Natural killer cell (primary cell): ENCODE data around the gene PYGB. TPM values are rescaled to one million over a fixed set of nuclear protein-coding genes. Genes with fewer than 3 reads are reported as not detected.

Experiments
- ATAC-seq, 3 donors: fragments of 150-1000 bp in 2 of 3; fragments of 200-7000 bp in 1 of 3; cut with Tn5 transposase; 1 replicate in 1 of 3; 2 replicates in 2 of 3; pipeline ENCODE4 v1.10.0; 2021; ENCODE audit warnings: mild to moderate bottlenecking in 2 of 3, moderate library complexity in 2 of 3
- DNase-seq, 2 donors: peaks; one replicate each; pipeline versions ENCODE4 v3.0.0 to v3.0.0-alpha.2; 2013 to 2021; ENCODE audit warnings: mixed read lengths in 1 of 2
- H3K27ac ChIP-seq: one replicate; pipeline ENCODE4 v1.5.1; 2013; ENCODE audit warnings: mild to moderate bottlenecking, low read length
- H3K27me3 ChIP-seq: one replicate; pipeline ENCODE4 v1.6.1; 2013; ENCODE audit warnings: low read length; ENCODE audit not compliant: control insufficient read depth, insufficient read depth
- H3K36me3 ChIP-seq: one replicate; pipeline ENCODE4 v1.6.1; 2013; ENCODE audit warnings: low read length; ENCODE audit not compliant: control insufficient read depth, insufficient read depth
- H3K4me1 ChIP-seq: one replicate; pipeline ENCODE4 v1.6.1; 2013; ENCODE audit warnings: low read length; ENCODE audit not compliant: control insufficient read depth, insufficient read depth
- H3K4me3 ChIP-seq: one replicate; pipeline ENCODE4 v1.5.1; 2013; ENCODE audit warnings: low read length
- H3K9me3 ChIP-seq: one replicate; pipeline ENCODE4 v1.6.1; 2013; ENCODE audit warnings: low read length; ENCODE audit not compliant: control insufficient read depth, insufficient read depth
- H3K27ac Mint-ChIP-seq, 2 donors: one replicate each; pipeline ENCODE4 v1.8.0; 2022; ENCODE audit warnings: mild to moderate bottlenecking in 2 of 2, mixed read lengths in 2 of 2, moderate library complexity in 1 of 2
- H3K27me3 Mint-ChIP-seq, 2 donors: one replicate each; pipeline ENCODE4 v1.8.0; 2022; ENCODE audit warnings: low read depth in 2 of 2, mixed read lengths in 2 of 2
- H3K36me3 Mint-ChIP-seq: one replicate; pipeline ENCODE4 v1.8.0; 2022; ENCODE audit warnings: mixed read lengths
- H3K4me1 Mint-ChIP-seq, 2 donors: one replicate each; pipeline ENCODE4 v1.8.0; 2022; ENCODE audit warnings: mixed read lengths in 2 of 2
- H3K4me3 Mint-ChIP-seq: one replicate; pipeline ENCODE4 v1.8.0; 2022; ENCODE audit warnings: mild to moderate bottlenecking, moderate library complexity, mixed read lengths
- H3K9me3 Mint-ChIP-seq, 2 donors: one replicate each; pipeline ENCODE4 v1.8.0; 2022; ENCODE audit warnings: mixed read lengths in 2 of 2
- WGBS: methylation state at CpG from one replicate; pipeline ENCODE4 v1.1.7; 2013; ENCODE audit warnings: missing lambda C conversion rate; ENCODE audit not compliant: insufficient coverage; 5-methylcytosine and 5-hydroxymethylcytosine counted together
- intact Hi-C: fragments of 100-400 bp; cut with micrococcal nuclease; formaldehyde crosslinking; loops from one replicate; pipeline ENCODE4 v1.14.2; 2022
- total RNA-seq, 4 donors: library from RNA; stranded (reverse); fragments of 120-200 nt in 1 of 4; gene quantifications; one replicate each; pipeline versions ENCODE4 v1.2.3 to v1.2.4, GENCODE V29; 2013 to 2022
- TF ChIP-seq, protein P1 (sequence below): fragments of 200-600 bp; IDR thresholded peaks from one replicate; pipeline ENCODE4 v1.8.0; 2022; ENCODE audit warnings: antibody characterized with exemption

PYGB gene
- total RNA-seq, 3 donors from 2014 or later (not counting 1 experiment from before 2014, with no cell fraction given), result 39.4 to 55.4 (median 47.0) TPM

DNA sequence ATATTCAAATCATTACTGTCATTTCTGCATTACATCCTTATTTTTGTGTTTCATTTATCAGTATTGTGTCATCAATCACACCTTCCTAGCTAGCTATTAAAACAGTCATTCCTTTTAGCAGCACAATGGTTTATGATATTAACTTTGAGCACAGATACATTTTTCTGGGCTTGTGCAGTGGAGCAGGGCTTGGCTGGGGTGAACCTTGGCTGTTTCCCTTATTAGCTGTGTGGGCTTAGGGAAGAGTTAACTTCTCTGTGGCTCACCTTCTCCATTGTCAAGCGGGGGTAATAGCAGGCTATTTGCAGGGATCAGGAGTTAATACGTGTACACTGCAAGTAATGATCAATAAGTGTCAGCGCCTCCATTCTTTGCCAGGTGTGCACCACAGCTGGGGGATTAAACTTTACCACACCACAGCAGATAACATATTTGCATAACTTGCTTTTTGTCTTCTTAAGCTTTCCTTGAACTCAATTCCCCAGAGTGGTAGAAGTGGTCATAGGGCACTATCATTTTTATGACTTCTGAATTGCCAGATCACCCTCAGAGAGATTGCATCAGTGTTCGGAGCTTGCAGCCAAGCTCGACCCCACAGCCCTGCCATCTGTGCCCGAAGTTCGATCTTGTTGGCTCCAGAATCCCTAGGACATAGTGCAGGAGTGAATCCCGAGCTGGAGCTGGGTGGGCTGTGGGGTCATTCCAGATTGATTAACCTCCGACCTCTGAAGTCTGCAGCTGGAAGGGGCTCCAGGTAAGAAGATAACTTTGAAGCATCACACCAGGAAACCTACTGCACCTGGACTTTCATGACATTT lies 1.5 kb upstream of the PYGB start:
- peaks cover 28 to 33% of the 10 kb centered on the region in 2 donors for H3K4me1 Mint-ChIP-seq
- no peaks in the 10 kb centered on the region for H3K27me3 ChIP-seq
- H3K9me3 Mint-ChIP-seq, result no peaks in the 10 kb centered on the region
- intact Hi-C loops, result no loop called here
- TF ChIP-seq, protein P1, sequence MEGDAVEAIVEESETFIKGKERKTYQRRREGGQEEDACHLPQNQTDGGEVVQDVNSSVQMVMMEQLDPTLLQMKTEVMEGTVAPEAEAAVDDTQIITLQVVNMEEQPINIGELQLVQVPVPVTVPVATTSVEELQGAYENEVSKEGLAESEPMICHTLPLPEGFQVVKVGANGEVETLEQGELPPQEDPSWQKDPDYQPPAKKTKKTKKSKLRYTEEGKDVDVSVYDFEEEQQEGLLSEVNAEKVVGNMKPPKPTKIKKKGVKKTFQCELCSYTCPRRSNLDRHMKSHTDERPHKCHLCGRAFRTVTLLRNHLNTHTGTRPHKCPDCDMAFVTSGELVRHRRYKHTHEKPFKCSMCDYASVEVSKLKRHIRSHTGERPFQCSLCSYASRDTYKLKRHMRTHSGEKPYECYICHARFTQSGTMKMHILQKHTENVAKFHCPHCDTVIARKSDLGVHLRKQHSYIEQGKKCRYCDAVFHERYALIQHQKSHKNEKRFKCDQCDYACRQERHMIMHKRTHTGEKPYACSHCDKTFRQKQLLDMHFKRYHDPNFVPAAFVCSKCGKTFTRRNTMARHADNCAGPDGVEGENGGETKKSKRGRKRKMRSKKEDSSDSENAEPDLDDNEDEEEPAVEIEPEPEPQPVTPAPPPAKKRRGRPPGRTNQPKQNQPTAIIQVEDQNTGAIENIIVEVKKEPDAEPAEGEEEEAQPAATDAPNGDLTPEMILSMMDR, result no peak
- no peak overlapping the region for H3K27ac ChIP-seq
- H3K4me1 ChIP-seq, result peaks cover 21% of the 10 kb centered on the region
- 86% methylated on average over 8 of the region's 9 CpGs for WGBS
- no peaks in the 10 kb centered on the region for H3K9me3 ChIP-seq
- no peak overlapping the region for H3K4me3 ChIP-seq
- ATAC-seq (no peak), DNase-seq (no peak)
- H3K27ac Mint-ChIP-seq, result peak overlapping the region in 1 of 2 donors; percentile 78
- peaks cover 19% of the 10 kb centered on the region in 2 donors for H3K27me3 Mint-ChIP-seq
- peak overlapping the region; percentile 85 for H3K4me3 Mint-ChIP-seq
- no peaks in the 10 kb centered on the region for H3K36me3 ChIP-seq
- H3K36me3 Mint-ChIP-seq, result no peaks in the 10 kb centered on the region

DNA sequence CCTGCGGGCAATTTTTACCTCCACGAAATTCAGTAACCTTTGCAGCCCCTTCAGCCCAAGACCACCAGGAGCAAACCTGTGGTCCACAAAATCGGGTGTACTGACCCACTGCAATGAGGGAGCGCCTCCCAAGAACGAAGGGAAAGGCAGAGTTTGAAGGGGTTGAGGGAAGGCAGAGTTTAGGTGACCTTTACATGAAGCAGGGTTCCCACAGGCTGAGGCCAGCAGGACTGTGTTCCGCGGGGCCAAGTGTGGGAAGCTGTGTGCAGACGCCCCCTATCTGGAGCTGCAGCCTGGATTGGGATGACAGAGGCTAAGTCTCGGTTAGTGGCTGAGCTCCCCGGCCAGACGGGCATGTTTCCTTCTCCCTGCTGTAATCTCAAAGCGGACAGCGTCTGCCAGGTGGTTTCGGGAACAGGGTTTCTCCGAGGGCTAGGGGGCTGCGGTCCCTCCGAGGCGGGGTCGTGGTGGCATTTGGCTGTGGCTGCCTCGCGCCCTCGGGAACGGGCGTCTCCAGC lies 826 bp upstream of the PYGB start:
- Mint-ChIP-seq H3K4me3 (peak overlapping the region; percentile 85), H3K4me1 (peaks cover 28 to 34% of the 10 kb centered on the region in 2 donors), H3K36me3 (no peaks in the 10 kb centered on the region), H3K9me3 (no peaks in the 10 kb centered on the region), H3K27ac (peak overlapping the region in 1 of 2 donors; percentile 78), H3K27me3 (peaks cover 13 to 15% of the 10 kb centered on the region in 2 donors)
- H3K36me3 ChIP-seq, result no peaks in the 10 kb centered on the region
- no peaks in the 10 kb centered on the region for H3K27me3 ChIP-seq
- H3K9me3 ChIP-seq, result no peaks in the 10 kb centered on the region
- intact Hi-C loops, result loop anchor here (1.0 kb wide), 3 partner anchors 52 to 255 kb away; partner anchors contain the start of genes ABHD12, APMAP and ENTPD6
- no peak overlapping the region for H3K27ac ChIP-seq
- 15% methylated on average over 24 of the region's 24 CpGs for WGBS
- ATAC-seq, result no peak
- TF ChIP-seq, protein P1, result no peak
- DNase-seq, result peak in 1 of 2 donors; percentile 49
- peak overlapping the region; percentile 94 for H3K4me3 ChIP-seq
- H3K4me1 ChIP-seq, result peaks cover 21% of the 10 kb centered on the region

DNA sequence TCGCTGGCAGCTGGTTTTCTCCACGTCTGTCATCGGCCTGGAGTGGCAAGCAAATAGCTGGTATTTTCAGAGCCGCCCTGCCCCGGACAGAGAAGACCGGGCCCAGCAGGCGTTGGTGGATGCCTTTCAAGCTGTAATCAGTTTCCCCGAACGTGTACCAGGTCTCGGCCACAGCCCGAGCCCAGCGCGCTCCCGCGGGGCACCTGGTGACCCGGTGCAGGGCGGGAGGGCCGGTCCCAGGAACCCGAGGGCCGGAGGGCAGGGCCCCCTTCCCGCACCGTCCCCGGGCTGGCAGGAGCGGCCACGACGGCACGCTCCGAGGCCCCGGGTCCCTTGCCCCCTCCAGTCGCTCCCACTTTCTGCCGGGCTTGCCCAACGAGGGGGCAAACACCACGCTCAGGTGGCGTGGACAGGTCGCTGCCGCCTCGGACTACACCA lies 348 bp upstream of the PYGB start:
- Histone ChIP-seq H3K4me3 (peak overlapping the region; percentile 94), H3K4me1 (peaks cover 21% of the 10 kb centered on the region), H3K9me3 (no peaks in the 10 kb centered on the region), H3K27me3 (no peaks in the 10 kb centered on the region), H3K36me3 (no peaks in the 10 kb centered on the region), H3K27ac (no peak overlapping the region)
- Mint-ChIP-seq H3K27ac (peak overlapping the region in 1 of 2 donors; percentile 78), H3K9me3 (no peaks in the 10 kb centered on the region), H3K4me3 (peak overlapping the region; percentile 90), H3K27me3 (peaks cover 8 to 10% of the 10 kb centered on the region in 2 donors), H3K36me3 (no peaks in the 10 kb centered on the region), H3K4me1 (peaks cover 28 to 39% of the 10 kb centered on the region in 2 donors)
- intact Hi-C loops, result loop anchor here (1.0 kb wide), 3 partner anchors 52 to 255 kb away; partner anchors contain the start of genes ABHD12, APMAP and ENTPD6
- ATAC-seq (peak; percentile 42 to 48 (median 47)), DNase-seq (peak in 1 of 2 donors; percentile 26)
- WGBS, result under 1% methylated on average over 37 of the region's 37 CpGs
- TF ChIP-seq, protein P1, result no peak
